GM19452 (cell line): Measurements from ENCODE around the gene ENDOU.
A peak's percentile ranks its signal among the peaks of the same experiment; 100 is the strongest.

ENCODE experiments used
- ATAC-seq: cut with Tn5 transposase; IDR thresholded peaks from one replicate; pipeline ENCODE4 v1.9.1; 2021; ENCODE audit not compliant: unreplicated experiment

The ENDOU gene

DNA sequence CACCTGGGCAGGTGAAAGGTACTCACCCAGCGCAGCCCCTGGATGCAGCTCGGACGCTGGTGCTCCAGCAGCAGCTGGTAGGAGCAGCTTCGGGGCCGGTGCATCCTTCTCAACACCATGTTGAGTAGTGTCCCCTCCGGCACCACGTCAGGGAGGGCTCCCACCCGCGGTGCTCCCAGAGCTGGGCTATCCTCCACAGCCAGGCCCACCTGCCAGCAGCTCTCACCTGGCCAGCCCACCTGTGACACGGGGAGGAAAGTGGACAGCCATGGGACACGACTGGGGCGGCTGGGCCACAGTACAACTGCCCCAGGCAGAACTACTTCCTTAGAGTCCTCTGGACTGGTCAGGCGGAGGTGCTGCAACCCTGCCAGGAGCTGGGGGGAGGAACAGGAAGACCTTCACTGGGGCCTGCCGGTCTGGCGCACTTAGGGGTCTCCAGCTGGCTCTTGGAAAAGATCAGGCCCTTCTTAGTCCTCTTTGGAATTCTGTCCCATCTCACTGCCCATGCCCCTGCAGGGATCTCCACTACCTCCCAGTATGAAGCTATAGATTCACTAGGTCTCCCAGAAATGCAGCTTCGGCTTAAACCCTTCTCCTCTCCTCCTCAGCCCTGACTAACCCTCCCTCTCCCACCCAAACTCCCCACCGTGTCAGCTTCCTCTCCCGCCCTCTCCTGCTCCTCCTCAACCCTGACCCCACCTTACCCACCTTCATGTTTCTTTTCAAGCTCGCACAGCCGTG is 32.7 kb upstream of the ENDOU start:
- no peak for ATAC-seq

DNA sequence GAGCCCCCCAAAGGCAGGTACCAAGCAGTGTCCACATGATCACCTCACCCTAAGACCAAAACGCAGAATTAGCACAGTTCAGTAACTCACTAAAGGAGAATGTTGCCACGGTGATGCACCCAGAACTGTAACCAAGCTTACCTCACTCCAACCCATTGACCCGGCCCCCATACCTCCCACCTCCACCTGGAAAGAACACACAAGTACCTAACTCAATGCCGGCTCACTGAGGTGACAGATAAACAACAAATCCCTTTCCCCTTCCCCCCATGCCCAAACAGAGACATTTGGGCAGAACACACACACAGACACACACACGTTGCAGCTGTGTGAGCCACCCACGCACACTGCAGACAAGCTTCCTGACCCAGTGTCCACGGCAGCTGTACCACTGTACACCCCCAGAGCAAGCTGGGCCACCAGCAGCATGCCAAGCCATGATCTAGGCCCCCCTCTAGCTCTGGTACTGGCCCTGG is 32.1 kb upstream of the ENDOU start:
- no peak for ATAC-seq

DNA sequence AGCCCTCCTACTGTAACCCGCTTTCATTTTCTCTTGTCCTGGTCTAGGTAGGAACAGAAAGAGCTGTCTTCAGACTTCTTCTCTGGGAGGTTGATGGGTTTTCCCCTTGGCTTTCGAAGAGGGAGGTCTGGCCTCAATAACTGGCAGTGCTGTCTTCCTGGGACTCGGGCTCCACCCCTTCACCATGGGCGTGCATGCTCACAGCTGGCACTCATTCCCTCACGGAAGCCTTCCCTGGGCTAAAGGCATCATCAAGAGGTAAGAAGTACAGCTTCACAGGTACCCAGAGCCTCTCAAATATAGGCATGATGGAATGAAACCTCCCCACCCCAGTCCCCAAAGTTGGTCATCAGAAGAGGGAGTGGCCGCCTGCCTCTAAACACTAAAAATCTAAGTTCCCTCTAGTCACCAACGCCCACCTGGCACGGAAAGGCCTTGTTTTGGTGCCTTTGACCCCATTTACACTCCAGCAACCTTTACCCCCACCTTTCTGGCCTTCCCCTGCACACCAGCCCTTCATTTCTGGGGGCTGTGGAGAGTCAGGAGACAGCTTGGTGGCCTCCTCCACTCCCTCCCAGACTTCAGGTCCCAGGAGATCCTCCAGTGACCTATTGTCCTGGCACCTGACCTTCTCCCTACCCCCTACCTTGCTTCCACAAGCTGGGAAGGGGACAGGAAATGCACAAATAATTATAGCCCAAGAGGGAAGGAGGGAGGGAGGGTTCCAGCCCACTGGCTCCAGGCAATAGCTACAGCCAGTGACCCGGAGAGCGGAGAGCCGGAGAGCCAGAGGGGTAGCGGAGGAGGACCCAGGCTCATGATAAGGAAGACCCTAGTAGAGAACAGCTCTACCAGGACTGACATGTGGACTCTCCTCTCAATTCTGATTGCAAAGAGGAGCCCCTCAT is 30.6 kb upstream of the ENDOU start:
- ATAC-seq, result peak; percentile 58

DNA sequence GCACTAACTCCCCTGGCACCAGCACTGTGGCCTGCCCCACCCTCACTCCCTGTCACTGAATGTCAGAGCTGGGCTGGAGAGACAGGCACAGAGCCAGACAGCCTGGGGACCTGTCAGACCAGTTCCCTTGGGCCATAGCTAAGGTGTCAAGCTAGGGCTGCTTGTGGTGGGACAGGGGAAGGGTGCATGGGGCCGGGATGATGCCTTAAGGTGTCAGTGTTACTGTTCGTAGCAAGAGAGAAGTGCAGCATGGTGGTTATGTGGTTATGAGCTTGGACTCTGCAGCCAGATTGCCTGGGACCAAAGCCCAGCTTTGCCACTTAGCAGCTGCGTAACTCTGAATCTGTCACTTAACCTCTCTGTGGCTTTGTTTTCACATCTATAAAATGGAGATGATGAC is 29.6 kb upstream of the ENDOU start:
- peak; percentile 23 for ATAC-seq

DNA sequence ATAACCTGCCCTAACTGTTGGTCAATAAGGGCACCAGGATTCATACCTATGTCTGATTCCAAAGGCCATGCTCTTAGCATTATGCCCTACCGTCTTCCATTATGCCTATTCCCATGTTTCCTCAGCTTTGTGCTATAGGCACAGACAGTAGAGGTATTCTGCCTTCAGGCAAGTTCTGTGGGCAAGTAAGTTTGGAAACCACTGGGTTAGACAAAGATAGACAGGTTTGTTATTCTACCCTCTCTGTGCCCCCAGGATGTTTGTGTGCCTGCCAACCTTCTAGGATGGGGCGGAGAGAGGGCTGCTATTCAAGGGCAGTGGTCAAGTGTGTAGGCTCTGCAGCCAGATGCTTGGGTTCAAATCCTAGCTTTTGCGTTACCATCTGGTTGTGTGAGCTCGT is 28.8 kb upstream of the ENDOU start:
- no peak for ATAC-seq

DNA sequence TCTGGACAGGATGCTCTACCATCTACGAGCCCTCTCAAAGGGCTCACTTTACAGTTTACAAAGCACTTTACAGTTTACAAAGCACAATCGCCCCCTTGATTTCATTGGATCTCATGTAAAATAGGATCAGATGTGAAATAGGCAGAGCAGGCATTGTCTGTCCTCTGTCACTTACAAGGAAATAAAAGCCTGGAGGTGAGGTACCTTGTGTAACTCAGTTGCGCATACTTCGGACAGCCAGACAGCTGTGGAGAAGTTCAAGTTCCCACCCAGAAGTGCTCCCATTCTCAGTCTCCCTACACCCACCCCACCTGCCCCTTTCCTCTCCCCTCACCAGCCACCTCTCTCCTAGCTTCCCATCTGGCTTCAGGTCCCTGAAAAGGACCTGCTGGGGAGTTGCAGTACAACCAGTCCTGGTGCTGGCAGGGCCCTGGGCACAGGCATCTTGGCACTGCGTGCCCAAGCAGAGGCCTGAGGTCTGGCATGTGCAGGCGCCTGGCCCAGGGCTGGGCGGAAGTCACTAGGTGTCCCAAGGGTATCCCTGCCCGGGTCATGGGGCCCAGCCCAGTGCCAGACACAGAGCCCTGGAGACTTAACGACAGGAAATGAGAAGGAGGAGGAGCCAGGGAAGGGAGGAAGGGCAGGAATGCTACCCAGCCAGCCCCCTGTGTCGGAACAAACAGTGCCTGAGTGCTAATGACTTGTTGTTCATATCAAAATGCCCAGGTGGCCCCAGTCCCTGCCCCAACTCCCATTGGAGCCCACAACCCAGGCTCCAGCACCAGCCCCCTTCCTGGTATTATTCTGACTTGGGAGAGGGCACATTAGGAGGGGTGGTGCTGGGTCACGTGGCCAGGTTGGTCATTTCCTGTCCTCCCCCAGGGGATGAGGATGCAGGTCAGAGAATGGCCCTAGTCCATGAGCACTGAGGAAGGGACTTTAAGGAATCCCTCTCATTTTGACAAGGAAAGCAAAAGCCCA is 28.0 kb upstream of the ENDOU start:
- no peak for ATAC-seq

DNA sequence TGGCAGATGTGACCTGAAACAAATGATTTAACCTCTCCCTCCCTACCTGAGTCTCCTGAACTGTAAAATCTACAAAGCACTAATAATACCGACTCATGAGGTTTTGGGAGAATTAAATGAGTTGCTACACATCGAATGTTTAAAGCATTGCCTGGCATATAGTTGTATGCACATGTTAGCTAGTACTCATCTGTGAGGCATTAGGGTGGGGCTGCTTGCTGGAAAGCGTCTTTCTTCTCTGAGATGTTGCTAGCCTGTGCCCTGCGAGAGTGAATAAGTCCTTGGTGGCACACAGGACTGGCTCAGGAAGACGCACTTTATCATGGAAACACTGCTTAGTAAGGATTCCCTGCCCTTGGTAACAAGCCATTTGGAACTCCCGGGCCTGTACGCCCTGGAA is 27.3 kb upstream of the ENDOU start:
- no peak for ATAC-seq

DNA sequence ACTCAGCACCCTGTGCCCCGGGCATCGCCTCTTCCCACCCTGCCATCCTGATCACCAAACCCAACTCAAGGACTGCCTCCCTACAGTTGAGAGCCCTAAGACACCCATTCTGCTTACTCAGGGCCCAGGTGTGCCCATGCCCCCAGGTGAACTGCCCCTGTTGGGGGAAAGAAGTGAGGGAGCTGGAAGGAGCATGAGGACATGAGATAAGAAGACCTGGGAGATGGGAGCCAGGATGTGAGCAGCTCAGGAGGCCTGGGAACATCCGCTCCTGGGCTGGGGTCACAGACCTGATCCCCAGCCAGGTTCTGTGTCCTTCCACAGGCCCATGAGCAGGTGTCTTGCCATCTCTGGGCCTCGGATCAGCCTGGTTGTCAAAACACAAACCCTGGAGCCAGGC is 26.8 kb upstream of the ENDOU start:
- no peak for ATAC-seq

DNA sequence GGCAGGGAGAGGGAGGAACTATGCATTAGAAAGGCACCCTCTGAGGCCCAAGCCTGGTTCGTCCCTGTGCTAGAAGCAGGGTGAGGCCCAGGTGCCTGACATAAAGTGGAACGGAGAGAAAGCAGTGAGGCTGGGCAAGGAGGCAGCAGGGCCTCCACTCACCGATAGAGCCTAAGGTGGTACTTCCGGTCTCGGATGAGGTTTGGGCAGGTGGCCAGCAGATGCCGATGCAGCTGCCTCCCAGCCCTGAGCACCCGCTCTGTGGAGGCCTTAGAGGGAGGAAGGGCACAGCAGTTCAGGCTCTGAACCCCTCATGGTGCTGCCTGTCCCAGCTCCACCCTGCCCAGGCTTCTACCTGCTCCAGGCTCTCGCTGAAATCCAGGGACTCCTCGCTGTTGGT is 26.3 kb upstream of the ENDOU start:
- no peak for ATAC-seq

DNA sequence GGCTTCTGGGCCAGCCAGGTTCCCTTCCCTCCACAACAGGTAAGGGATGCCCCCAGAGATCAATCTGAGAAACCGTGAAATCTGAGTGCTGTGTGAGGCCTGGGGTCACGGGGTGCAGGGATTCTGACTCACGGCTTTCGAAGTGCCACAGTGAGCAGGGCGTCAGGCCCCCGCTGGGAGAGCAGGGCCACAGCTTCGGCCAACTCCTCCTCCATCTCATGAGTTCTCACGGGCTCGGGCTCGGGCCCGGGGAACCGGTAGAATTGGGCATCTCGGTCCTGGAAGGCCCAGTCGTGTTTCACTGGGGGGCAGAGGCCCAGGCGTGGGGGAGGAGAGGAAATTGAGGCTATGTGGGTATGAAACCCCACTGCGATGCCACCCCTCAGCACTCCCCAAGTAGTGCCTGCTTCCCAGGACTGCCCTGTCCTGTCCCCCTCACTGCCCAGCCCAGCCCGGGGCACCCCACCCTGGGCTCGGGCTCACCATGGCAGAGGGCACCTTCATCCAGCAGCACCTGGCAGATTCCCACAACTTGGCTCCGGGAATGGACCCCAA is 25.7 kb upstream of the ENDOU start:
- ATAC-seq, result no peak

DNA sequence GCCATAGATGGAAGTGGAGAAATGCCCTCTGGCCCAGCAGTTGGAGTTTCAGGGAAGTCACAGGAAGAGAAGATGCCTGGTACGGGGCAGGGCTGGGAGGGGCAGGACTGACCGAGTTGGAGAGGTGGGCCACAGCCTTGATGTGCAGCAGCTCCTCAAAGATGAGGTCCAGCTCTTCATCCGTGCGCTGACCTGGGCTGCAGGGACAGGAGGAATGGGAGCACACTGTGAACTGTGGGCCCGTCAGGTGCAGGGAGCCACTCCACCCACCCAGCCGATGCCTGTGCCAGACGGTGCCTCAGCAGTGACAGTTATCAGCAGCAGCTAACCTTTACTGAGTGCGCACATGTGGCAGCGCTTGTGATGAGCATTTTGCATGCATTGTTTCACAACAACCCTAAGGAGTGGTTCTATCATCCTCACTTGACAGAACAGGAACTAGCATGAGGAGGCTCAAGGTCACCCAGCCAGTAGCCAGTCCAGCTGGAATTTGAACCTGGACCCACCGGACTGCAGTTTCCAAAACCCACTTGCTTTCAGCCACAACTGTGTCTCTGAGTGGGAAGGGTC is 25.0 kb upstream of the ENDOU start:
- no peak for ATAC-seq

DNA sequence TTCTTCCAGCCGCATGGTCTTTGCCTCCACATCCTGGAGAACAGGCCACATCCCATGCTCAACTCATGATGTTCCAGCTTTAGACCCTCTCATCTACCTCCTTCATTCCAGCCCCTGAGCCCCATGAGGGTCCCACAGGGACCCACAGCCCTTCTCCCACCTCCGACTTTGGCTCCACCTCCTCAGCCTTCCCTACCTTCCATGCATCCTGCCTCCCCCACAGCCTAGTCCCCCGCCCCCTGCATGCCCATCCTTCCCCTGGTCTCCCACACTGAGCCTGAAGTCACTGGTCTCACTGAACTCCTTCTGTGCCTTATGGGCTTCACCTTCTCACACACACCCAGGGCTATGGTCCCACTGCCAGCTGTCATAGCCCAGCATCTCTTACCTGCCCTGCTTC is 23.6 kb upstream of the ENDOU start:
- no peak for ATAC-seq

DNA sequence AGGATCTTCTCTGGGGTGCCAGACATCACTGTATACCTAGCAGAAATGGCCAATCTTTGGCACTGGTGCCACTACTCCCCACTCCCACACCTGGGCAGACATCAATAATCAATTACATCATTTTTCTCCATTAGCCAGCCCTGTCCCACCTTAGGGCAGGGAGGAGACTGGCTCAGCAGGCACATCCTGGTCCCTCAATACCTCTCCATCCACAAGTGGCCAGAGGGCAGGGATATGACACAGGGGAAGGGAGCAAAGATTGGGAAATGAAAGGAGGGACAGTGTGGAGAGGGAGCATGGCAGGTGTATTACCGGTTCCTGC is 23.2 kb upstream of the ENDOU start:
- ATAC-seq, result no peak

DNA sequence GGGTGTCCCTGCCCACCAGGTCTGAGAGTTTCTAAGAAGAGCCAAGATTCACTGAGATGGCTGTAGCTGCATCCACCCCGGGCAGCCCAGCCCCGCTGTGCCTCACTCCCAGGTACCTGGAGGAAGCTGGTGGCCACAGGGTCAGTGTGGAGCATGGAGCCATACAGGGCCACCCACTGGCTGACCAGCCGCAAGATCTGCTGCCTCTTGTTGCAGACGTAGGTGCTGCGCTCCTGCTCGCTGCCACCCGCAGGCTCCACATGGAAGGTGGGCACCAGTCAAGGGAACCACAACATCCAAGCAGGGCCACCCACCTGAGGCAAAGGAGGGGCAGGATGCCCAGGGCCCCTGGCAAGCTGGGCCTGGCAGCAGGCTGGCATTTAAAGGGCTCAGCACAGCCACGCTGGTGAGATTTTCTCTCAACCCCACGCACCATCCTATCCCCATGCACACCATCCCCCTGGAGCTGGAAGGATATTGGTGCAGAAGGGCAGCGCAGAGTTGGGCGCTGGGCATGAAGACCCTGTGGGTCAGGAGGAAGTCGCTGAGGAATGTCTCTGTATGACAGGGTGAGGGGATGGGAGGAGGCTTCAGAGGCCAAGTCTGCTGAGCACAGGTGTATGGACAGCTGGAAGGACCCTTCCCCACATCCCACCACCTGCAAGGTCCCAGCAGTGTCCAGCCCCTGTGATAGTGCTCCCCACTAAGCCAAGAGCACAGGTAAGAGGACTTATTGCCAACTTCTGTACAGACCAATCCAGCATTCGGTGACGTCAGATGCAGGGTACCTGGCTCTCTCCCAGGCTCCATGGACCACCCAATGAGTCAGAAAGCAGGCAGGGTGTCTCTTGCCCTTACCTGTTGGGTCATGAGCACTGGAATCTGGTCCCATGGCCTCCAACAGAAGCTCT is 22.6 kb upstream of the ENDOU start:
- ATAC-seq, result no peak

DNA sequence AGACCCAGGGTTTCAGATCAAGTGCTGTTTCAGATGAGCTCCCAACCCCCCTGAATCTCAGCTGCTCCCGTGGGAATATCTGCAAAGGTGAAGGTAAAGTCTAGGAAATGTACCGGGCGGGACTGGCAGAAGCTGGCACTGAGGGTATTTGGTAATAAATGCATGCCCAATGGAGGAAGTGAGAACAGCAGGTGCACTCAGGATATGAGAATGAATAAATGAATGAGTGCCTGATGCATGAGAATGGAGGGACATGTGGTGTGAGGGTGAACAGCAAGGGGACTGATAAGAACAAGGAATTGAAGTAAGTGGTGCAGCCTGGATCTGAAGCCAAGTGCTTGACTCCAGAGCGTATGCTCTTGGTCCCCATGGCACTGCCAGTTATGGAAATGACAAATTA is 21.8 kb upstream of the ENDOU start:
- no peak for ATAC-seq

DNA sequence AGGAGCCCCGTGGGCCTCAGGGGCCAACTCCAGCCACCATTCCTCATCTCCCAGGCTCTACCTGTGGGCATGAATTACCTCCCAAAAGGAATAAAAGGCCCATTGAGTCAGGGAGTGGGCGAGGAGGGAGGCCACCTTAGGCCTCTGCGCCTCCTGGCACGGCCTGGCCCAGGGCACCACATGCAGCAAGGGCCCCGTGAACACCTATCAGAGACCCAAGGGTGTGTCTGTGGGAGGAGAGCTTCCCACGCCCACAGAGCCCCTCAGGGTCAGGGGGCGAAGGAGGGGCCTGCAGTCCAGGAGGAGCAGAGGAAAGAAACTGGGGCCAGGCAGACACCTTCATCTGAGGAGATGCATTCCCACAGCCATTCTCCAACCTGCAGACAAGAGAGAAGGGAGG is 21.2 kb upstream of the ENDOU start:
- no peak for ATAC-seq

DNA sequence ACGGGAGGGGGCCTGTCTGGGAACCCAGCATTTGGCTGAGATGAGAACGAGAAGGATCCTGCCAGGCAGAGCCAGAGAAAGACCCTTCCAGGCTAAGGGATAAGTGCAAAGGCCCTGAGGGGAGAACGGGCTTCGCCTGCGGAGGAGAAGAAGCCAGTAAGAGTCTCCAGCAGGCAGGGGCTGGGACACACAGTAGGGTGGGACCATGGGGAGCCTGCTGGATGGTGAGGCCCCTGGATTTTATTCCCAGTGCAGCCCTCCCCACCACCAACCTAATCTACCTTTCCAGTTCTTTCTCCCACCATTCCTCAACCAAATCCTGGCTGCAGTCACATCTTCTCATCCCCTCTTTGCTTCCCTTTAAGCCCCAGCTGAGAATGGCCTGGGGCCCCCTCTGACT is 20.8 kb upstream of the ENDOU start:
- no peak for ATAC-seq

DNA sequence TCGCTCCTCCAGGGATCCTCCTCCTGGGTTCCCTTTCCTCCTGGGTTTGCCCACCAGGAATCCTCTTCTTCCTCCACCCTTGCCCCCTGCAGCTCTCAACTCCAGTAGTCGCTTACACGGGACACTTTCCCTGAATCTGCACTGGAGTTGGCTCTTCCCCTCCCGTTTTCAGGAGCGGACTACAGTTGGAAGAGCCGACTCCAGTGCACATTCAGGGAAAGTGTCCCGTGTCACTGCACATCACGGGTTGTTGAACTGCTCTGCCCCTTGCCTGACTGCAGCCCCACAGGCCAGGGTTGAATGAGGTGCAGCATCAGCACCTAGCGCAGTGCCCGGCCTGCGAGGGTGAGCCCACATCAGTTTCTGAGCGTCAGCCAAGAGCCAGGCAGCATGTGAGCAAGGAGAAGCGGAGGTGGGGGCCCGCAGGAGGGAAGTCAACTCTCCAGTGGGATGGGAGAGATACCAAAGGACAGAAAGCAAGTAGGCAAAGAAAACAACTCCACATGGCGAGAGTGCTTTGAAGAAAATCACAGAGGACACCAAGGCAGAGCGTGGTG is 20.3 kb upstream of the ENDOU start:
- no peak for ATAC-seq

DNA sequence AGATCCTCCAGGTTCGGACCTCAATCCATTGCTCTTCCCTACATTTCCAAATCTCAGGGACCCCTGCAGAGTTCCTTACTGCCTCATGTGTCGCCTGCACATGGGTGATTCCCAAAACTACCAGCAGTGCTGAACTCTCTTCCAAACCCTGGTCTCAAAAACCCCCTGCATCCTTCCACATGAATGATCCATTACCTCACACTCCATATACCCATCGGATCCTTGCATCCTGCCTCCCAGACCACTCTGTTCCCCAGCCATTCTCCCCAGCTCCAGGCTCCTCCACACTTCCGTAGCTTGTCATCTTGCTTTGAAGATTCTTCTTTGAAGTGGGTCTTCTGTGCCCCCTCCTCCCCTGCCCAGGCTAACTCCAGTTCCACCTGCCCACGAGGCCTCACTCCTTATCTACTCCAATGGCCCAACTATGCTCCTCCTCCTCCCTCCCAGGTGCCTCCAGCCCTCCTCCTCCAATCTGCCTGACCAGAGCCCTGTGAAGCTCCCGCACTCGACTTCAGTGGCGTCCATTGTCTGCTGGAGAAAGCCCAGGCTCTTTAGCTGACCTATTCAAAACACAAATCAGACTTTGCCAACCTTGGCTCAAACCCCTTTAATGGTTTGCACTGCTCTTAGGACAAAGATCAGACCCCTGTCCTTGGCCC is 19.6 kb upstream of the ENDOU start:
- ATAC-seq, result no peak
